H1 (cell line): ENCODE data around the gene KCNMA1. TPM values are rescaled to one million over a fixed set of nuclear protein-coding genes. Genes with fewer than 3 reads are reported as not detected.
"Not testable (repeated sequence)": the region's sequence is repeated elsewhere in the genome, so short reads cannot be mapped to it uniquely, and the experiment has no call there.

Experiments used
- CTCF ChIA-PET: fragments of 300-600 bp; sonication (Branson Sonifier 250); formaldehyde crosslinking; loops from one replicate; lab custom pipeline; 2021; ENCODE audit not compliant: partially characterized antibody; lab: Charles Lee
- POLR2A ChIA-PET: fragments of 300-600 bp; sonication (Branson Sonifier 250); formaldehyde crosslinking; loops from one replicate; lab custom pipeline; 2021; ENCODE audit warnings: inconsistent platforms; ENCODE audit not compliant: partially characterized antibody; lab: Charles Lee
- DNase-seq, 2 experiments: peaks; one replicate each; pipeline versions ENCODE4 v3.0.0 to v3.0.0-alpha.2; 2010 to 2022; ENCODE audit warnings: low spot score in 2 of 2, low read depth in 1 of 2, mixed read lengths in 1 of 2
- FAIRE-seq: peaks from 2 replicates; lab custom pipeline; 2011; peaks lifted over from hg19 to GRCh38; lab: Jason Lieb, UNC
- H2AFZ ChIP-seq: 2 replicates; pipeline ENCODE4 v1.8.1; 2012; ENCODE audit warnings: low read length, inconsistent platforms
- H2AK5ac ChIP-seq: 2 replicates; pipeline ENCODE4 v1.6.1; 2013; ENCODE audit warnings: low read depth, low read length
- H2BK120ac ChIP-seq: replicated peaks from 2 replicates; pipeline ENCODE3; 2013; ENCODE audit warnings: low read depth, low read length, inconsistent platforms
- H2BK12ac ChIP-seq: 2 replicates; pipeline ENCODE4 v1.6.1; 2013; ENCODE audit warnings: low read depth, low read length
- H2BK15ac ChIP-seq: 2 replicates; pipeline ENCODE4 v1.6.1; 2013; ENCODE audit warnings: low read length
- H2BK20ac ChIP-seq: 2 replicates; pipeline ENCODE4 v1.6.1; 2013; ENCODE audit warnings: low read length
- H2BK5ac ChIP-seq: 2 replicates; pipeline ENCODE4 v1.6.1; 2013; ENCODE audit warnings: low read depth, low read length
- H3K14ac ChIP-seq: 2 replicates; pipeline ENCODE4 v1.6.1; 2013; ENCODE audit warnings: inconsistent platforms; ENCODE audit not compliant: insufficient read length
- H3K18ac ChIP-seq: 2 replicates; pipeline ENCODE4 v1.6.1; 2013; ENCODE audit warnings: low read length; ENCODE audit errors: extremely low read depth
- H3K23ac ChIP-seq: 2 replicates; pipeline ENCODE4 v1.6.1; 2013; ENCODE audit warnings: inconsistent platforms; ENCODE audit not compliant: insufficient read length
- H3K23me2 ChIP-seq: 2 replicates; pipeline ENCODE4 v1.6.1; 2013; ENCODE audit warnings: low read depth, low read length
- H3K27ac ChIP-seq: 2 replicates; pipeline ENCODE4 v1.6.1; 2011; ENCODE audit warnings: low read depth, low read length, inconsistent platforms
- H3K27me3 ChIP-seq, 4 experiments: replicated peaks in 1 of 4; 1 replicate in 1 of 4; 2 replicates in 3 of 4; pipeline versions ENCODE4 v1.6.1 to v1.8.1; 2011 to 2013; ENCODE audit warnings: low read length in 3 of 4, mild to moderate bottlenecking in 3 of 4, inconsistent platforms in 2 of 4, mixed read lengths in 2 of 4, moderate library complexity in 1 of 4; ENCODE audit not compliant: control insufficient read depth in 3 of 4, insufficient read depth in 3 of 4; ENCODE audit errors: extremely low read depth in 1 of 4
- H3K36me3 ChIP-seq, 4 experiments: 2 replicates each; pipeline versions ENCODE4 v1.6.1 to v1.8.1; 2011 to 2013; ENCODE audit warnings: mild to moderate bottlenecking in 4 of 4, low read length in 3 of 4, moderate library complexity in 2 of 4, control low read depth in 1 of 4, inconsistent platforms in 1 of 4; ENCODE audit not compliant: insufficient read depth in 4 of 4, control insufficient read depth in 2 of 4
- H3K4ac ChIP-seq: replicated peaks from 2 replicates; pipeline ENCODE3; 2013; ENCODE audit warnings: low read length, low read depth, mixed read lengths, inconsistent platforms; ENCODE audit not compliant: insufficient read length
- H3K4me1 ChIP-seq, 4 experiments: replicated peaks in 1 of 4; 1 replicate in 1 of 4; 2 replicates in 3 of 4; pipeline versions ENCODE4 v1.6.1 to v1.8.1; 2011 to 2013; ENCODE audit warnings: low read length in 3 of 4, inconsistent platforms in 2 of 4, mixed read lengths in 1 of 4; ENCODE audit not compliant: insufficient read depth in 4 of 4, control insufficient read depth in 3 of 4
- H3K4me2 ChIP-seq, 2 experiments: 2 replicates each; pipeline versions ENCODE4 v1.6.1 to v1.8.1; 2011 to 2013; ENCODE audit warnings: low read depth in 2 of 2, low read length in 2 of 2, control low read depth in 1 of 2, inconsistent platforms in 1 of 2, mild to moderate bottlenecking in 1 of 2; ENCODE audit not compliant: insufficient read depth in 1 of 2
- H3K4me3 ChIP-seq, 4 experiments: fragments of 200-600, 300-600 bp in 1 of 4; sonication (generic), shearing (Covaris generic), sonication (Bioruptor Twin) in 1 of 4; 2 replicates each; pipeline versions ENCODE4 v1.5.1 to v1.8.1; 2011 to 2016; ENCODE audit warnings: low read length in 4 of 4, low read depth in 3 of 4, control low read depth in 2 of 4, inconsistent platforms in 2 of 4, mild to moderate bottlenecking in 2 of 4, mixed read lengths in 1 of 4, moderate library complexity in 1 of 4; ENCODE audit not compliant: insufficient read depth in 2 of 4; ENCODE audit errors: extremely low read depth in 1 of 4
- H3K56ac ChIP-seq: replicated peaks from 2 replicates; pipeline ENCODE3; 2013; ENCODE audit warnings: low read depth, mild to moderate bottlenecking, mixed read lengths, low read length, inconsistent platforms; ENCODE audit not compliant: insufficient read length
- H3K79me1 ChIP-seq: 2 replicates; pipeline ENCODE4 v1.6.1; 2013; ENCODE audit warnings: low read depth, low read length, control low read depth
- H3K79me2 ChIP-seq, 2 experiments: 2 replicates each; pipeline versions ENCODE4 v1.6.1 to v1.8.1; 2012 to 2013; ENCODE audit warnings: low read length in 2 of 2, mild to moderate bottlenecking in 2 of 2, inconsistent platforms in 1 of 2; ENCODE audit not compliant: insufficient read depth in 2 of 2, control insufficient read depth in 1 of 2
- H3K9ac ChIP-seq, 4 experiments: replicated peaks in 1 of 4; 1 replicate in 1 of 4; 2 replicates in 3 of 4; pipeline versions ENCODE4 v1.6.1 to v1.8.1; 2011 to 2013; ENCODE audit warnings: low read depth in 3 of 4, low read length in 3 of 4, control low read depth in 2 of 4, mild to moderate bottlenecking in 2 of 4, moderate library complexity in 2 of 4, inconsistent platforms in 1 of 4; ENCODE audit errors: extremely low read depth in 1 of 4
- H3K9me3 ChIP-seq, 2 experiments: 2 replicates each; pipeline versions ENCODE4 v1.6.1 to v1.8.1; 2012 to 2013; ENCODE audit warnings: mild to moderate bottlenecking in 2 of 2, moderate library complexity in 2 of 2, control low read depth in 1 of 2, inconsistent platforms in 1 of 2, low read depth in 1 of 2, low read length in 1 of 2, mixed read lengths in 1 of 2; ENCODE audit not compliant: insufficient read depth in 2 of 2
- H4K20me1 ChIP-seq, 2 experiments: replicated peaks in 1 of 2; 2 replicates each; pipeline versions ENCODE3 to v1.8.1; 2011 to 2013; ENCODE audit warnings: inconsistent platforms in 2 of 2, low read length in 2 of 2, mild to moderate bottlenecking in 1 of 2; ENCODE audit not compliant: insufficient read depth in 2 of 2, control insufficient read depth in 1 of 2
- H4K5ac ChIP-seq: 2 replicates; pipeline ENCODE4 v1.6.1; 2013; ENCODE audit warnings: low read length, low read depth, mixed read lengths, inconsistent platforms; ENCODE audit not compliant: insufficient read length
- H4K8ac ChIP-seq: 2 replicates; pipeline ENCODE4 v1.8.0; 2013; ENCODE audit warnings: mild to moderate bottlenecking, moderate library complexity, low read length, inconsistent platforms; ENCODE audit not compliant: insufficient read depth; ENCODE audit errors: extremely low read depth
- H4K91ac ChIP-seq: replicated peaks from 2 replicates; pipeline ENCODE3; 2013; ENCODE audit warnings: low read length, mixed read lengths, inconsistent platforms; ENCODE audit not compliant: insufficient read length
- RFX5 ChIP-seq: IDR thresholded peaks from 2 replicates; pipeline ENCODE4 v1.6.1; 2011; ENCODE audit warnings: low read depth, low read length, improper control_type of control experiment, borderline replicate concordance
- WGBS, 2 experiments: shearing (Covaris generic) in 1 of 2; methylation state at CpG; one replicate each; pipeline versions ENCODE4 v1.1.6 to v1.1.7; 2013 to 2015; ENCODE audit warnings: low lambda C conversion rate in 2 of 2, mixed read lengths in 2 of 2, inconsistent platforms in 1 of 2, low coverage in 1 of 2, missing lambda C conversion rate in 1 of 2; ENCODE audit not compliant: insufficient replicate concordance in 2 of 2, insufficient coverage in 1 of 2, insufficient read length in 1 of 2; ENCODE audit errors: extremely low coverage in 1 of 2, missing lambda C conversion rate in 1 of 2; 5-methylcytosine and 5-hydroxymethylcytosine counted together
- polyA plus RNA-seq, 7 experiments: library from polyadenylated mRNA; depleted of rRNA in 3 of 7; stranded (reverse) in 5 of 7; unstranded in 2 of 7; fragments of >200 nt in 5 of 7; fragments of 200-250 nt in 2 of 7; gene quantifications; 1 replicate in 5 of 7; 2 replicates in 1 of 7; 4 replicates in 1 of 7; pipeline versions ENCODE4 v1.2.1 to v1.2.3, GENCODE V29; 2011 to 2013; ENCODE audit warnings: missing spikeins in 2 of 7, mixed read lengths in 2 of 7
- total RNA-seq: library from RNA; stranded (reverse); fragmentation: NEBNext Ultra II Directional; extraction: Animal tissue kit (Norgen Biotek cat#: 25700); gene quantifications from 2 replicates; pipeline ENCODE4 v1.2.1, GENCODE V29; 2021

Gene KCNMA1
- total and polyA plus RNA-seq, 2 of the 8 experiments (the other 6 are each of a cell fraction or from before 2014, with no cell fraction given), result 10.2 to 11.1 TPM

DNA sequence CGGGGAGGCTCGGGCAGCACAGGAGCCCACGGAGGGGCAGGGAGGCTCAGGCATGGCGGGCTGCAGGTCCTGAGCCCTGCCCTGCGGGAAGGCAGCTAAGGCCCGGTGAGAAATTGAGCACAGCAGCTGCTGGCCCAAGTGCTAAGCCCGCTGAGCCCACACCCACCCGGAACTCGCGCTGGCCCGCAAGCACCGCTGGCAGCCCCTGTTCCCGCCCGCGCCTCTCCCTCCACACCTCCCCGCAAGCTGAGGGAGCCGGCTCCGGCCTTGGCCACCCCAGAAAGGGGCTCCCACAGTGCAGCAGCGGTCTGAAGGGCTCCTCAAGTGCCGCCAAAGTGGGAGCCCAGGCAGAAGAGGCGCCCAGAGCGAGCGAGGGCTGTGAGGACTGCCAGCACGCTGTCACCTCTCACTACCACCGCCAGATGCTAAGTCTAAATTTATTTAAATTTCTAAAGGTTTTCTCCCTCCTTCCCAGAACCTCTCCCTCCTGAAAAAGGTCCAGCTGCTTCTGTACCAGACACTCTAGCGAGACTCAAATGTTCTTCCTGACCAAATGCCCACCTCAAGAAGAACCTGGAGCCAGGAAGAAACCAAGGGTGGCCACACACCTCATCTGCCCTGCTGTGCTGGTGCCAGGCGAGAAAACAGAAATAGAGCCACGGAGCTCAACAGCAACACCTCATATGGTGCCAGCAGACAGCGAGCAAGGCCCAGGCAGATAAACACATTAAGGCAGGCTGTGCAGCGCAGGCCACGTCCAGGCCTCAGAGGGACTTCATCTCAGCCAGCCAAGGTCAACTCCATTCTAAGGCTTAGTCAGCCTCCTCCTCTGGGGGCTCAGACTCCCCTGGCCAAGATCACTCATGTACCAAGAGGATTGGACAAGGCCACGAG, 47.0 kb downstream of the KCNMA1 start (continued):
- no peak for TF ChIP-seq RFX5

DNA sequence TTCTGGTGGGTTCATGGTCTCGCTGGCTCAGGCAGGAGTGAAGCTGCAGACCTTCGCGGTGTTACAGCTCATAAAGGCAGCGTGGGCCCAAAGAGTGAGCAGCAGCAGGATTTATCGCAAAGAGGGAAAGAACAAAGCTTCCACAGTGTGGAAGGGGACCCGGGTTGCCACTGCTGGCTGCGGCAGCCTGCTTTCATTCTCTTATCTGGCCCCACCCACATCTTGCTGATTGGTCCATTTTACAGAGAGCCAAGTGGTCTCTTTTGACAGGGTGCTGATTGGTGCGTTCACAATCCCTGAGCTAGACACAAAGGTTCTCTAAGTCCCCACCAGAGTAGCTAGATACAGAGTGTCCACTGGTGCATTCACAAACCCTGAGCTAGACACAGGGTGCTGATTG, 47.9 kb downstream of the KCNMA1 start:
- H3K23ac ChIP-seq, H2BK120ac ChIP-seq, H3K79me2 ChIP-seq, H2BK20ac ChIP-seq, FAIRE-seq, H3K18ac ChIP-seq, H2BK15ac ChIP-seq, H4K8ac ChIP-seq, H3K4me1 ChIP-seq, H3K56ac ChIP-seq, H3K27ac ChIP-seq, DNase-seq, H2AK5ac ChIP-seq, H3K9ac ChIP-seq, POLR2A ChIA-PET, H3K4me2 ChIP-seq, H4K91ac ChIP-seq, H2BK5ac ChIP-seq, H3K4me3 ChIP-seq, H3K9me3 ChIP-seq, H3K36me3 ChIP-seq, H4K20me1 ChIP-seq, H3K27me3 ChIP-seq, H3K79me1 ChIP-seq, H4K5ac ChIP-seq, H3K23me2 ChIP-seq, H3K14ac ChIP-seq, H2AFZ ChIP-seq, H2BK12ac ChIP-seq, H3K4ac ChIP-seq: not testable (repeated sequence)
- WGBS, 2 experiments, result 96% methylated on average over 7 of the region's 8 CpGs; no CpG with 5 or more reads in 1 of the 2 experiments
- CTCF ChIA-PET, result interaction anchor here (0.8 to 1.6 kb wide), 4 partner anchors 17 to 52 kb away, joined by 3 to 4 read pairs (median 3); no protein-coding TSS in a partner anchor
